NOMO-1 (cell line): ENCODE results near the gene BMAL2.

Experiments used
- DNase-seq, 2 experiments: peaks; one replicate each; lab custom pipeline; 2025; ENCODE audit not compliant: unreplicated experiment in 2 of 2; lab: John Stamatoyannopoulos, UW

The BMAL2 gene

GRCh38 chr12:27319409-27319808 is 13.2 kb upstream of the BMAL2 start:
- DNase-seq, result no peak

- no peak for DNase-seq
Measured at GRCh38 chr12:27319848-27320247, 12.8 kb upstream of the BMAL2 start.

GRCh38 chr12:27324530-27324929 is 8.1 kb upstream of the BMAL2 start:
- DNase-seq, result no peak

- no peak for DNase-seq
Measured at GRCh38 chr12:27330846-27331245, 1.8 kb upstream of the BMAL2 start.

GRCh38 chr12:27331291-27331926 is 1.2 kb upstream of the BMAL2 start:
- peak in 1 of 2 experiments; percentile 73 for DNase-seq

GRCh38 chr12:27331927-27332324 is 710 bp upstream of the BMAL2 start:
- no peak for DNase-seq

- DNase-seq, result no peak
Measured at GRCh38 chr12:27332407-27332713, 276 bp upstream of the BMAL2 start.

- DNase-seq, result peak; percentile 40 to 55
Measured at GRCh38 chr12:27333403-27334009, 870 bp downstream of the BMAL2 start.

- DNase-seq, result no peak
Measured at GRCh38 chr12:27334042-27334720, 1.5 kb downstream of the BMAL2 start.

- DNase-seq, result no peak
Measured at GRCh38 chr12:27334721-27335082, 2.1 kb downstream of the BMAL2 start.

- DNase-seq, result no peak
Measured at GRCh38 chr12:27335364-27336281, 3.0 kb downstream of the BMAL2 start.

- no peak for DNase-seq
Measured at GRCh38 chr12:27336282-27336653, 3.6 kb downstream of the BMAL2 start.

- no peak for DNase-seq
Measured at GRCh38 chr12:27337376-27337775, 4.7 kb downstream of the BMAL2 start.

GRCh38 chr12:27338473-27338872 is 5.8 kb downstream of the BMAL2 start:
- no peak for DNase-seq

- DNase-seq, result no peak
Measured at GRCh38 chr12:27340971-27341370, 8.3 kb downstream of the BMAL2 start.

- DNase-seq, result no peak
Measured at GRCh38 chr12:27342536-27342935, 9.9 kb downstream of the BMAL2 start.

- DNase-seq, result no peak
Measured at GRCh38 chr12:27343255-27344000, 10.8 kb downstream of the BMAL2 start.

GRCh38 chr12:27344246-27344645 is 11.6 kb downstream of the BMAL2 start:
- DNase-seq, result no peak

- DNase-seq, result no peak
Measured at GRCh38 chr12:27344760-27345159, 12.1 kb downstream of the BMAL2 start.

GRCh38 chr12:27345376-27345775 is 12.7 kb downstream of the BMAL2 start:
- DNase-seq, result no peak

GRCh38 chr12:27347779-27348178 is 15.1 kb downstream of the BMAL2 start:
- DNase-seq, result no peak
